Keratinocyte (primary cell): ENCODE results near the gene SMIM17. TPM values are rescaled to one million over a fixed set of nuclear protein-coding genes. Genes with fewer than 3 reads are reported as not detected.

ENCODE experiments used
- DNase-seq: peaks from one replicate; pipeline ENCODE4 v3.0.0-alpha.2; 2011; ENCODE audit warnings: low read depth, missing footprints, low spot score
- FAIRE-seq: peaks from 2 replicates; lab custom pipeline; 2011; peaks lifted over from hg19 to GRCh38; lab: Jason Lieb, UNC
- H2AFZ ChIP-seq: 2 replicates; pipeline ENCODE4 v1.6.0; 2012; ENCODE audit warnings: low read length, control low read depth, inconsistent platforms; ENCODE audit not compliant: control insufficient read depth
- H3K27ac ChIP-seq: 2 replicates; pipeline ENCODE4 v1.5.1; 2011; ENCODE audit warnings: low read length; ENCODE audit not compliant: control insufficient read depth, insufficient read depth
- H3K27me3 ChIP-seq: 3 replicates; pipeline ENCODE4 v1.6.0; 2011; ENCODE audit warnings: low read length; ENCODE audit not compliant: control insufficient read depth, insufficient read depth; ENCODE audit errors: extremely low read depth
- H3K36me3 ChIP-seq, 2 experiments: 2 replicates in 1 of 2; 3 replicates in 1 of 2; pipeline ENCODE4 v1.5.1; 2011; ENCODE audit warnings: low read length in 2 of 2, mild to moderate bottlenecking in 1 of 2; ENCODE audit not compliant: control insufficient read depth in 2 of 2, insufficient read depth in 2 of 2; ENCODE audit errors: extremely low read depth in 1 of 2
- H3K4me1 ChIP-seq: 3 replicates; pipeline ENCODE4 v1.5.1; 2011; ENCODE audit warnings: low read length; ENCODE audit not compliant: control insufficient read depth, insufficient read depth; ENCODE audit errors: extremely low read depth
- H3K4me2 ChIP-seq: 3 replicates; pipeline ENCODE4 v1.6.0; 2011; ENCODE audit warnings: low read depth, low read length; ENCODE audit not compliant: control insufficient read depth, insufficient read depth; ENCODE audit errors: extremely low read depth
- H3K4me3 ChIP-seq, 3 experiments: fragments of 200-600 bp in 1 of 3; sonication (generic) in 1 of 3; 2 replicates in 2 of 3; 3 replicates in 1 of 3; pipeline ENCODE4 v1.5.1; 2011 to 2016; ENCODE audit warnings: low read length in 3 of 3, mild to moderate bottlenecking in 3 of 3, control low read depth in 2 of 3, inconsistent platforms in 1 of 3, low read depth in 1 of 3, mixed read lengths in 1 of 3, mixed run types in 1 of 3, moderate library complexity in 1 of 3; ENCODE audit not compliant: control insufficient read depth in 2 of 3, insufficient read depth in 2 of 3; ENCODE audit errors: extremely low read depth in 1 of 3
- H3K79me2 ChIP-seq: 2 replicates; pipeline ENCODE4 v1.6.0; 2012; ENCODE audit warnings: low read length; ENCODE audit not compliant: control insufficient read depth, insufficient read depth
- H3K9ac ChIP-seq: 3 replicates; pipeline ENCODE4 v1.6.0; 2011; ENCODE audit warnings: low read length; ENCODE audit not compliant: control insufficient read depth, insufficient read depth; ENCODE audit errors: extremely low read depth
- H3K9me1 ChIP-seq: 3 replicates; pipeline ENCODE4 v1.6.0; 2011; ENCODE audit warnings: low read length; ENCODE audit not compliant: control insufficient read depth, insufficient read depth; ENCODE audit errors: extremely low read depth
- H3K9me3 ChIP-seq: 2 replicates; pipeline ENCODE4 v1.5.1; 2012; ENCODE audit warnings: low read depth, low read length; ENCODE audit not compliant: control insufficient read depth
- H4K20me1 ChIP-seq: 3 replicates; pipeline ENCODE4 v1.6.0; 2011; ENCODE audit warnings: low read length; ENCODE audit not compliant: control insufficient read depth, insufficient read depth; ENCODE audit errors: extremely low read depth
- CTCF ChIP-seq, 3 experiments: IDR thresholded peaks in 1 of 3; conservative IDR thresholded peaks in 1 of 3; optimal IDR thresholded peaks in 1 of 3; 2 replicates in 2 of 3; 3 replicates in 1 of 3; pipeline versions ENCODE3 to v1.5.1; 2011; ENCODE audit warnings: low read length in 3 of 3, mild to moderate bottlenecking in 3 of 3, moderate library complexity in 2 of 3, control low read depth in 1 of 3, inconsistent platforms in 1 of 3; ENCODE audit not compliant: insufficient read depth in 2 of 3; ENCODE audit errors: extremely low read depth in 1 of 3
- EZH2 ChIP-seq: IDR thresholded peaks from one replicate; pipeline ENCODE4 v1.6.1; 2012; ENCODE audit warnings: inconsistent platforms, mild to moderate bottlenecking, low read length, moderate library complexity
- dilution Hi-C: fragments of 300-500 bp; cut with MboI; formaldehyde crosslinking; loops from one replicate; pipeline ENCODE4 v1.7.0; 2020; ENCODE audit warnings: low sequenced_read_pairs; ENCODE audit not compliant: extremely low pct_ligation_motif_present
- polyA plus RNA-seq, 5 experiments: library from polyadenylated mRNA; depleted of rRNA in 3 of 5; stranded (reverse) in 3 of 5; stranded (forward) in 1 of 5; unstranded in 1 of 5; fragments of >200 nt; gene quantifications; 1 replicate in 1 of 5; 2 replicates in 3 of 5; 3 replicates in 1 of 5; pipeline versions ENCODE4 v1.2.1 to v1.2.3, GENCODE V29; 2011 to 2012; ENCODE audit warnings: missing spikeins in 2 of 5, low read depth in 1 of 5, low replicate concordance in 1 of 5

Gene SMIM17
- polyA plus RNA-seq, 1 donor (not counting 4 experiments of a cell fraction or from before 2014, with no cell fraction given), result 0.13 TPM

GRCh38 chr19:56617531-56617930, 25.4 kb upstream of the SMIM17 start:
- H3K36me3 ChIP-seq, result peaks cover 0 to 17% of the 10 kb centered on the region in 2 experiments
- FAIRE-seq, result no peak
- H3K4me1 ChIP-seq, result no peaks in the 10 kb centered on the region
- H3K4me2 ChIP-seq, result no peak overlapping the region
- H3K9me1 ChIP-seq, result no peaks in the 10 kb centered on the region
- peaks cover 16% of the 10 kb centered on the region for H3K9me3 ChIP-seq
- H2AFZ ChIP-seq, result no peak overlapping the region
- no peak overlapping the region for H3K9ac ChIP-seq
- DNase-seq, result no peak
- TF ChIP-seq EZH2, result no peak
- TF ChIP-seq CTCF (optimal IDR thresholded peaks at IDR 0.05 in 1 of 3, IDR thresholded peaks at IDR 0.05 in 1 of 3, conservative IDR thresholded peaks at IDR 0.05 in 1 of 3; ENCODE audit: extremely low read depth in 1 of 3, insufficient read depth in 2 of 3, low read length in 3 of 3), result no peak
- no peak overlapping the region for H3K4me3 ChIP-seq
- no peaks in the 10 kb centered on the region for H3K27me3 ChIP-seq
- no peaks in the 10 kb centered on the region for H4K20me1 ChIP-seq
- H3K27ac ChIP-seq, result no peak overlapping the region
- dilution Hi-C loops, result no loop called here
- H3K79me2 ChIP-seq, result peaks cover 10% of the 10 kb centered on the region

GRCh38 chr19:56619121-56619520, 23.8 kb upstream of the SMIM17 start:
- FAIRE-seq (no peak), DNase-seq (no peak)
- dilution Hi-C loops, result no loop called here
- no peak overlapping the region for H3K9ac ChIP-seq
- H3K4me3 ChIP-seq, result no peak overlapping the region
- no peak overlapping the region for H2AFZ ChIP-seq
- peaks cover 10% of the 10 kb centered on the region for H3K79me2 ChIP-seq
- no peaks in the 10 kb centered on the region for H3K27me3 ChIP-seq
- no peak overlapping the region for H3K27ac ChIP-seq
- H3K36me3 ChIP-seq, result peaks cover 0 to 22% of the 10 kb centered on the region in 2 experiments
- no peaks in the 10 kb centered on the region for H3K4me1 ChIP-seq
- H3K4me2 ChIP-seq, result no peak overlapping the region
- peaks cover 18% of the 10 kb centered on the region for H3K9me3 ChIP-seq
- no peaks in the 10 kb centered on the region for H3K9me1 ChIP-seq
- TF ChIP-seq CTCF (optimal IDR thresholded peaks at IDR 0.05 in 1 of 3, IDR thresholded peaks at IDR 0.05 in 1 of 3, conservative IDR thresholded peaks at IDR 0.05 in 1 of 3; ENCODE audit: extremely low read depth in 1 of 3, insufficient read depth in 2 of 3, low read length in 3 of 3), result no peak
- no peak for TF ChIP-seq EZH2
- no peaks in the 10 kb centered on the region for H4K20me1 ChIP-seq
